HG03558 (cell line): ENCODE data around the gene ATP2B2.

Source experiments
- ATAC-seq: cut with Tn5 transposase; IDR thresholded peaks from one replicate; pipeline ENCODE4 v1.9.1; 2021; ENCODE audit warnings: moderate number of reproducible peaks; ENCODE audit not compliant: unreplicated experiment; ENCODE audit errors: extremely low read depth

The ATP2B2 gene

DNA sequence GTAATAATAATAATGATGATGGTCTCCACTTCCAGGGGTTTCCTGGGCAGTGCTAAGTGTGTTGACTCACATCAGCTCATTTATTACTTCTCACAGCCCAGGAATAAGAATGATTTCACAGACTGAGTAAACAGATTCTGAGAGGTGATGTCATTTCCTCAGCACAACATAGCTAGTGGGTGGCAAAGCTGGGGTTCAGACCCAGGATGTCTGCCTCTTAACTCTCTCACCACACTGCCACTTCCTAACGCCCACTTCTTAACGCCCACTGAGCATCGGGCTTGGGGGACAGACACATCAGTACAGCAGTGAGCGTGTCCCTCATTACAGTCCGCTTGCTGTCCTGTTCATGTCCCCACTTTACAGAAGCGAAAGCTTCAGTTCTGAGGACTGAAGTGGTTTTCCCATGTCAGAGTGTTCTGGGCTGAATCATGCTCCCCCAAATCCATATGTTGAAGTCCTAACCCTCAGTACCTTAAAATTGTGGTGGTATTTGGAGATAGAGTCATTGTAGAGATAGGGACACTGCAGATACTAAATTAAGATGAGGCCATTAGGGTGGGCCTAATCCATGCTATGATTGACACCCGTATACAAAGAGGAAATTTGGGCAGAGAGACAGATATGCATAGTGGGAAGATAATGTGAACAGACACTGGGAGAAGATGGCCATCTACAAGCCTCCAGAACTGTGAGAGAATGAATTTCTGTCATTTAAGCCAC is 68.0 kb downstream of the ATP2B2 start:
- no peak for ATAC-seq

DNA sequence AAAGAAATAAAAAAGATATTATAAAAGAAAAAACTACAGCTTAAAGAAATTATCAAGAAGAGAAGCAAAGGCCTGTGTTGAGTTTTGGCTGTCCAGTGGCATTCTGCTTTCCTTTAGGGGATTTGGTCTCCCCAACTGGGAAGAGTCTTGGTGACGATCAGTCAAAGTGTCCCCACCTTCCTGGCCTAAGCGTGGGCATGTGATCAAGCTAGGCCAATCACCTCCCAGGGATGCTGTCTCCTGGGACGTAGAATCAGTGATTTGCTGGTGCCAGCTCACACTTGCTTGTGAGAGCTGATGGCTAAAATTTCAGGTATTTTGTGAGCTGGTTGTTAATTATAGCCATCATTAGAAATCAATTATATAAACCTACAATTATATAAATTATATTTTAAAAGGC is 69.5 kb downstream of the ATP2B2 start:
- no peak for ATAC-seq

DNA sequence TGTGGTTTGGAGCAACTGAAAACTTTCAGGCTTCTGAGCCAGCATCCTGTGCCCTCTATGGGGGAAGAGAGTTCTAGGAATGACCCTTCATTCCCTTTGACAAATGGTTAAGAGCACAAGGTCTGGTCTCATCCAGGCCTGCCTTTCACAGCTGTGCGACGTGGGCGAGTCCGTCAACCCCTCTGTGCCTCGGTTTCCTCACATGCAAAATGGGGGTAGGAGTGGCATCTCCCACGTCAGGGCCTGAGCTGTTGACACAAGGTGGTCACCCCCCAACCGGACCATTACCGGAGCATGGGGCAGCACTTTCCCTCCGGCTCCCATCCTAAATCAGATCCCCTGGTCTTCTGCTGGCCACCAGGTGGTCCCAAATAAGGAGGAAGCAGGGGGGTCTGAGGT is 70.4 kb downstream of the ATP2B2 start:
- ATAC-seq = no peak

DNA sequence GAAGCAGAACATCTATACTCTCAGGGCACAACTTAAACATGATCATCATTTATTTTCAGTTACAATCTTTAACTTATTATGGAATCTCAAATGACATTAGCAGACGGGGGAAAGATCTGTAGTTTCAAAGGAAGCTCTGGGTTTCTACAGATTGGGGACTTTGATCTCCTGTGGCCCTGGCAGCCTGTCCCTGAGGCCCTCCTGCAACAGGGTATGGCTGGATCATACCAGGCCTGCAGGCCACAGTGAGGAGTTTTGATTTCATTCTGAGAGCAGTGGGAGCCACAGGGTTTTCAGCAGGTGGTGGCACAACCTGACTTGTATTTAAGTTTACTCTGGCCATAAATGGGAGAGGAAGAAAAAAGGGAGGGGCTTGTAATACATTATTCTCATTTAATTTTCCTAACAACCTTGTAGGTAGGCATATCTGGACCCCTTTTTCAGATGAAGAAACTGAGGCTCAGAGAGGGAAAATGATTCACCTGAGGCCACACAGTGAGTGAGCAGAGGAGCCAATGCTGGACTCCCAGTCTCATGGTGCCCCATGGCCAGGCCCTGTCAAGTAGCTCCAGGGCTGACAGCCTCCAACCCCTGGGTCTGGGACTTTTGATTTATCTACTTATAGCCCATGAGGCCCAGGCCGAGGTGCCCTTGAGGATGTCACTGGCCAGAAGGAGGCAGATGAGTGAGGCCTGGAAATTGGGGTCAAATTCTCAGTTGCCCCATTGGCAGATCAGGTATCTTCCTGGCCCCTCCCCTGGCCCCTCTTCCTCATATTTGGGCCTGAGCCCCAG is 71.0 kb downstream of the ATP2B2 start:
- ATAC-seq = no peak

DNA sequence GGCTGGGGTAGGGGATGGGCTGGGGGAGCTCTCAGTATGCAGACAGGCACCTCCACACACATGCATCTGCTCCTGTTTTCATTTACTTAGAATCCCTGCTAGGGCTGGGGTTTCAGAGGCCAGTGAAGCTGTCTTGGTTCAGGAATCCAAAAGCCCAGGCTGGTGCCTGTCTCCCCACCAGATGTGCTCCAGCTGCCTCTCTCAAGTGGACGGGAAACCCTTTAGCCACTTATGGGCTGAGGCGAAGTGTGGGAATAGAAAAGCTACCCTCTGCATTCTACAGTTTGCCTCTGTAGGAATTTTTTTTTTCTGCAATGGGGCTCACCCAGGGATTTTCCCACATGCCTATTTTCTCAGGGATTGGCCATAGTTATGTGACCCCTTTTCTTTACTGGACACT is 72.5 kb downstream of the ATP2B2 start:
- no peak for ATAC-seq

DNA sequence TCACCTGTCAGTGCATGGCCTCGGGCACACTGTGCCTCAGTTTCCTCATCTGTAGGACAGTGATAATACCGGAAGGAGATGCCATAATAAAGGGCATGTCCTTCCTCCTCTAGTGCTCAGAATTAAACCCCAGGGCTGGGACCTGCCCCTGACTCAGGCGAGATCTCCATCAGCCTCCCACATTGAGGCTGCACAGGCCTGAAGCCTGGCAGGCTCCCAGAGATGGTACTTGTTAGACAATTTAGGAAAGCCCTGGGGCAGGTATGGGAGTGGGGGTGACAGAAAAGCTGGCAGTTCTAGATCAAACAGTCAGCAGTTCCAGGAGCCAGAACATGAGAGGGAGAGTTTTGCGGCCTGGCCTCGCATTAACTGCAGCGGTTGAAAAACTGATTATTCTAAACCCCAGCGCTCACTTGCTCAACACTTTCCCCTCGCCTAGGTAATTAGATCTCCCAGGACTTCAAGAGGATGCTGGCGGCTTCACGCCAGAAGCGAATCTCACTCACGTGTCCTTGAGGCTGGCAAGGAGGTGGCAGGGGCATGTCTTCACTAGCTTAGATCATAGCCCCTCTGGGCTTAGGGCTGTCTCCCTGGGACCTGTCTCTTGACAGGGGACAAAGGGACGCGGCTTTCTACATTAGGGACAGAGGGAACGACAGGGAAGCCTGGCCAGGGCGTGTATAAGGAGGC is 73.1 kb downstream of the ATP2B2 start:
- no peak for ATAC-seq

DNA sequence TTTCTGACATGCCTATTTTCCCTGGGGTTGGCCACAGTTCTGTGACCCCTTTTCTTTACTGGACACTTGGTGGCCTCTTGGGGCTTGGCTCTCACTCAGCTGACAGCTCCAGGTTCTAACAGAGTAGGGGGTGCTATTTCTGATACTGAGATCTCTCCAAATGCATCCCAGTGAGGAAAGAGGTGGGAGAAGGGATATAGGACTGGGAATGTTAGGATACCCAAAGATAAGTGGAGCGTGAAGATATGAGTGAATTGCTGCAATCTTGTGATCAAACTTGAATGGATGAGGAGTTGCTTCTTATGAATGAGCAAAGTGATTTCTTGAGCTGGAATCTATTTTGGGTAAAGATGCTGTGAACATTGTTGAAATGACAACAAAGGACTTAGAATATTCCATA is 74.6 kb downstream of the ATP2B2 start:
- ATAC-seq = no peak

DNA sequence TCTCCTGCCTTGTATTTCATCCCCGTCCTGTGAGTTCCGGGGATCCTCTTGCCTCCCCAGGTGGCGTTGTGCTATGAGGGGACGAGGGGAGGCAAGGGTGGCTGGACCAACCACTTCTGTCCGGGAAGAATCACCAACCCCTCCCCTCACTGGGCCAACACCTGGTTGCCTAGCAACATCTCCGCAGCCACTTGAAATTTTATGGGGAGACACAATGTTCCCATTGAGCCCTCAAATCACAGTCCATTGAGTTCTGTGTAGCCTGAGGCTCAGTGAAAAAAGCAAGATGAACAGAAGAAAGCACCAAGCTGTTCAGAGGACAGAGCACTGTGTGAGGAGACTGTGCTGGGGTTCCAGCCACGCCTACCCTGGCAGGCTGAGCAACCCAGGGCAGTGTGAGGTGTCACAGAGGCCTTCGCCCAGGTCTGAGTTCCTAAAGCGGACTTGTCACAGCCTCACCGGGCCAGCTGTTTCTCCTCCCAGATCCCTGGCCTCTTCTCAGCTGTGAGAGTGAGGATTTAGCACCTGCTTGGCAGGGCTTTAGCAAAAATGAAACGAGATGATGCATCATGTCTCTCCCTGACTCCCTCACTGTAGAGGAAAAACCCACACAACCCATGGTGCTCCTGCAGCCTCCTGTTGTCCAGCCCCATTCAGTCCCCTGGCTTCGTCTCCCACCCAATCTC is 76.8 kb downstream of the ATP2B2 start:
- no peak for ATAC-seq

DNA sequence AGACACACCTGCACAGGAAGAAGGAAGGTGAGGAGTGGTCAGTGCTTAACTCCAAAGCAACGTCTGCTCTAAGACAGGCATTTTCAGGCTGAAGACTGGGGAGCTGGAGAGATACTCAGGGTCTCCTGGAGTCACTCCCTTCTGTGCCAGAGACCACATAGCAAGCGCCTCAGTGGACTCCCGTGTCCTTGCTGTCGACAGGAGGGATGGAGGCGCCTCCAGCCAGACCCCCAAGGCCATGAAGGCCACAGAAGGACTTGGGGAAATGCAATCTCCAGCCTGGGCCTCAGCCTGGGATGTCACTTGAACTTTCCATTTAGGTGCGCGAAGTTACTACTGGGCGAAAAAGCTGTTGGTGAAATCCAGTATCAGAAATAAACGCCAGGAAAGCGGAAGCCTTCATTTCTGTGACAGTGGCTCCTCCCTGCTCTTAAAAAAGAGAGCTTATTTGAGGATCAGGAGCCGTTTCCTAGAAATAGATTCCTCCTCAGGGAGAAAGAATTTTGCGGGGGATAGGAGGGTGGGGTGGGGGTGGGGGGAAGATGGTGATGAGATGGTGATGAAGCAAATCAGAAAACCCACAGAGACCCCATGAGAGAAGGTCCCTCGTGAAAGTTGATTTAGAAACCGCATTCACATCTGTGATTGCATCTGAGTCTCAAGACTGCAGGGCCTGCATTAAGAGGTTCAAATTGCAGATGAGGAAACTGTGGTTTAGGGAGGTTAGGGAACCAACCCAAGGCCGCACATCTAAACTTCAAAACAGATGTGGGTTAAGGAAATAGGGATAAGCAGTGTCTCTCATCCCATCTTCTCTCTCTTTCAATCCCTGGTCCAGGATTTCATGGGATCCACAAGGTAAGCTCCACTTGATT is 78.8 kb downstream of the ATP2B2 start:
- ATAC-seq = no peak

DNA sequence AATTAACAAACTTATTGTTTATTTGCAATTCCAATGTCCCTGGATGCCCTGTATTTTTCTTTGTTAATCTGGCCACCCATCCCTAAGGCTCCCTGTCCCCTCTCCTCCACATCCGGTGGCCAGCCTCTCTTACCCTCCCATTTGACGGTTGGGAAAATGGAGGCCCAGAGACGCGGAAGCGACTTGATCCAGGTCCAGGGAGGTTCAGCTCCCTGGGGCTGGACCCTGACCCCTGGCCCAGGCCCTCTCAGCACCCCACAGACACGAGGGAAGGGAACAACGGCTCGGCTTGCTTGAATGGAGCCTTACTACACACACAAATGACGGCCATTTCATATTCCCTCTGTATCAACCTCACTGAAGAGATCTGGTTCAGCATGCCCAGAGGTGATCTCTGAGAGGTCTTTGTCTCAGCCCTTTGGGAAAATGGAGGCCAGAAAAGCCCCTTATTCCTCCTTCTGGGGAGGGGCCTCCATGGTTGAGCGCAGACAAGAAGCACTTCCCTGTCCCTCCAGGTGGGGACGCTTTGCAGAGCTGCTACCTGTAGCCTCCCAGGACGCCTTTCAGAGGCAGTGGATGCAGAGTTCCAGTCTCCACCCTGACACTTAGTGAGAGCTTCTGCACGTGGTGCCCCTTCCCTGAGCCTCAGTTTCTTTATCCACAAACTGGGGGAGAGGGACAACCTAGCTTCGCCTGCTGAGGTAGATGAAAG is 82.1 kb downstream of the ATP2B2 start:
- ATAC-seq = no peak

DNA sequence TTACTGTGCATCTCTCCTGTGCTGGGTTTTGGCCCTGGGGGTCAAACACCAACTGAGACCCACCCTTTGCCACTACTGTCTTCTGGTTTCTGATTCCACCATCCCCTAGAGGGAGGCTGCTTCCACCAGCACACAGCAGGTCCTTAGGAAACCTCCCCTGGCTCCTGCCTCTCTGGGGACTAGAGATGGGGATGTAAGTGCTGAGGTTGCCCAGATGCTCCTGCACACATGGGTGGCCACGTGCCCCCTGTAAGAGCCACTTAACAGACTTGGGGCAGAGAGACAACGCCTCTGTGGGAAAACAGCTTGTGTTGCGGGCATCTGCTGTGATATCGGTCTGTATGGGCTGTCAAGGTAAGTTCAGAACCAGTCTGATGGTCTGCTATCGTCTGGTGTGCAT is 83.4 kb downstream of the ATP2B2 start:
- no peak for ATAC-seq

DNA sequence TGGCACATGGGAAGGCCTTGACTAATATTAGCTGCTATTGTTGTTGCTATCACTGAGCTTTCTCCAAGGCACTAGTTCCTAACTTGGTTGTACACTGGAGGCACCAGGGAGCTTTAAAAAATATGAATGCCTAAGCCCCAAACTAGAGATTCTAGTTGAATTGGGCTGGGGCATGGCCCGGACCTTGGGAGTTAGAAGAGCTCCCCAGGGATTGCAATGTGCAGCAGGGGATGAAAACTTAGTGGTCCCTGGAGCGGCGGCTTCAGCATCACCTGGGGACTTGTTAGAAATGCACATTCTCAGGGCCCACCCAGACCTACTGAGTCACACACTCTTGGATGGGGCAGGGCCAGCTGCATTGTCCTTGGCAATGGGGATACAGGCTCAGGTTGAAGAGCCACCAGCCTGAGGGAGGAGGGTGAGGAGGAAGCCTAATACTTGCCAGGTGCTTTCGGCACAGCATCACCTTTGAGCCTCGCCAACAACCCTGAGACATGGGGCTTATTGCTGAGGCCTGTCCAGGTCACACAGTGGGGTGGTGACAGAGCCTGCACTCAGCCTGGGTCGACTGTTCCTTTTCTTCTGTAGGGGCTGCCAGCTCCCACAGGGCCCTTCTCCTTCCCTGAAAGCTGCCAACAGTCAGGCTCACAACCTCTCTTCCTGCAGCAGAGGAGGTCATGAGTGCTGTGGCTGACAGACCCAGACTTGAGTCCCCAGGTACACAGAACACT is 84.5 kb downstream of the ATP2B2 start:
- no peak for ATAC-seq

DNA sequence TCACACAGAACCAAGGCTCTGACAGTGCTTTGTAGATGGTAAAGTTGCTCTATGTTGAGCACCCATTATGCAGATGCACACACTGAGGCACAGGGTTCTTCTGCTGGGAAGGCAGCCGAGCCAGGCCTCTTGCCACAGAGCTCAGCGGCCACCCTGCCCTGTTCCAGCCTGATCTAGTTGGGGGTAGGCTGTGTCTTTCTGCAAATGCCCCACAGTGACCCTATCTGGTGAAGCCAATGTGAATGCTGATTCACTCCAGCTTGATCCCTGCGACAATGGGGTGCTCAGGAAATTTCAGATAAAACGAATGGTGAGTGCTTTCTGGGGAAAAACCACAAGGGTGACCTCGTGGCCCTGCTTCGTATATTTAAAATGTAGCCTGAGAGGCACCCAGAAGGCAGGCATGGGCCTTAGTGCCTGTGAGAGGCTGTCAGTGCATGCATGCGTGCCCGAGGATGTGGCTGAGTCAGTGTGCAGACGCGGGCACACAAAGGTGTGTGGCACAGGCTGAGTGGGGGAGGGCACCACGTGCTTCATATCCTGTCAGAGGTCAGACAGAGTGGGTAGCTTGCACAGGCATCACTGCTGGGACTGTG is 85.7 kb downstream of the ATP2B2 start:
- no peak for ATAC-seq

DNA sequence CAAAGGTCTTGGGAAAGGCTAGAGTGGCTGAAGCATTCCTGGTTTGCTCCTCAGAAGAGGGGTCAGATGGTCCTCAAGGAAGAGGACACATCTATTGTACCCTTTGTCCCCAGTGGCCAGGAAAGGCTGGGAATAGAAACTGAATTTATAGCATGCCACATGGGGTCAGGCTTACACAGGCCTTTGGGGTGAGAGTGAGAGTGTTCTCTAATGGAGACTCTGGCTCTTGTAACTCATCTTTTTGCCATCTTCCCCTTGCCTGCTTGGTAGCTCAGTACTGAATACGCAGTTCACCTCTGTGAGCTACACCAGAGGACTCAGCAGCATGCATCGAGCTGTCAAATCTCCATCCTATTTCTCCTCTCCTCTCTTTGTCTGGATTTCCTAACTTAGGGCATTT is 87.5 kb downstream of the ATP2B2 start:
- ATAC-seq = no peak

DNA sequence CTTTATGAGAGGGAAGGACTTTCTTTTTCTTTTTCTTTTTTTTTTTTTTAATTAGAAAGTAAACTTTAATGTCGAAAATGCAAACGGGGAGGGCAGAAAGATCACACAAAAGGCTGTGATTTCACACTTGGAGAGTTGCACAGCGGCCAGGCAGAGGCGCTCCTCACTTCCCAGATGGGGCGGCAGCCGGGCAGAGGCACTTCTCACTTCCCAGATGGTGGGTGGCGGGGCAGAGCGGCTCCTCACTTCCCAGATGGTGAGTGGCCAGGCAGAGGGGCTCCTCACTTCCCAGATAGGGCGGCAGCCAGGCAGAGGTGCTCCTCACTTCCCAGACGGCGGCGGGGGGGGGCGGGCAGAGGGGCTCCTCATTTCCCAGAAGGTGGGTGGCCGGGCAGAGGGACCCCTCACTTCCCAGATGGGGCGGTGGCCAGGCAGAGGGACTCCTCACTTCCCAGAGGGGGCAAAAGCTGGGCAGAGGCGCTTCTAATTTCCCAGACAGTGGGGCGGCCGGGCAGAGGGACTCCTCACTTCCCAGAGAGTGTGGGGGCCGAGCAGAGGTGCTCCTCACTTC is 88.6 kb downstream of the ATP2B2 start:
- no peak for ATAC-seq

DNA sequence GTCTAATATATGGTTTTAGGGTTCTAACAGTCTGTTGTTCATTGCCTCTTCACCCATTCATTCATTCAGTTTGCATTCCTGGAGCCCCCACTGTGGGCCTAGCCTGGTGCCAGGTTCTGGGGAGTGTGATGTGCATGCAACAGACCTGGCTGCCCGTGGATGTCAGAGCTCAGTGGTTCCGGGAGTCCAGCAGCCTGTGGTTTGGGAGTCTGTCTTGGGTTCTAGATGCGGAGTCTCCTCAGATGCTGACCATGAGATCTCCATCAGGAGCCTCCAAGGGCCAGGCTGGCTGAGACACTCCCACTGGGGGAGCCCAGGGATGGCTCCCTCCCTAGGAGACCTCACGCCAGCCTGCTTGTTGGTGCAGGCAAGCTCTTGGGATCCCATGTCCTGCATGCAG is 92.3 kb downstream of the ATP2B2 start:
- ATAC-seq = no peak

DNA sequence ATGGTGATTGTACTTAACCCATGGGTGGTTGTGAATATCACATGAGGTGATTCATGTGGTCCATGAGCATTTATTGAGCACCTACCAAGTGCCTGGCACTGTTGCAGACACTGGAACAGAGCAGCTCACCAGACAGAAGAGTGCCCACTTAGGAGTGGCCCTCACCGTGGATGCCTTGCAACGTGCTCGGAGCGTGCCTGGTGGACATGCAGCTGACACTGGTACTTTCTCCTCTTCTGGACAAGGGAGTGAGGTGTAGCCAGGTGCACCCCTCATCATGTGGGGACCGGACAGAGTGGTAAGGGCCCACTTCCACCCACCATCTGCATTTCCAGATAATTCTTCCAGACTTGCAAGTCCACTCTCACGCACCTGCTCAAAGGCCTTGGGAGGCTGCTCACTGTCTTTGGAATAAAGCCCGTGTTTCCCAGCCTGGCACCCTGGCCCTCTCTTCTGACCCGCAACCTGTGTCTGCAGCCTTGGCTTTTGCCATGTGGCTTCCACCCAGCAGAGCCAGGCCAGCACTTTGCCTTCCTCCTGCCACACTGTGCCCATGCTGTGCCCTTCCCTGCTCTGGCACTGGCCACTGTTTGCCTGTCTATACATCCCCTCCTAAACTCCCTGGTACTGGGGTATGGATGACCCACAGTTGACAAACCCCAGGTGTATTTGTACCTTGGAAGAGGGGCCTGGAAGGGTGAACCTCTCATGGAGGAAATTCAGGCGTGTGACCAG is 93.6 kb downstream of the ATP2B2 start:
- no peak for ATAC-seq
